HG03432 (cell line): Measurements from ENCODE around the gene SDK1.

Source experiments
- ATAC-seq: cut with Tn5 transposase; IDR thresholded peaks from one replicate; pipeline ENCODE4 v1.9.1; 2021; ENCODE audit warnings: mild to moderate bottlenecking, moderate library complexity; ENCODE audit not compliant: unreplicated experiment

The SDK1 gene

GRCh38 chr7:3510101-3511020 is 209.3 kb downstream of the SDK1 start:
- no peak for ATAC-seq

- ATAC-seq = no peak
These were observed 216.3 kb downstream of the SDK1 start for GRCh38 chr7:3517344-3517743.

GRCh38 chr7:3518546-3518945 is 217.5 kb downstream of the SDK1 start:
- ATAC-seq = no peak

GRCh38 chr7:3520206-3520605 is 219.2 kb downstream of the SDK1 start:
- ATAC-seq = no peak

- ATAC-seq = no peak
These were observed 226.6 kb downstream of the SDK1 start for GRCh38 chr7:3527496-3528124.

- no peak for ATAC-seq
These were observed 232.0 kb downstream of the SDK1 start for GRCh38 chr7:3533040-3533439.

- no peak for ATAC-seq
These were observed 236.3 kb downstream of the SDK1 start for GRCh38 chr7:3537210-3537875.

- ATAC-seq = no peak
These were observed 237.0 kb downstream of the SDK1 start for GRCh38 chr7:3538041-3538440.

- ATAC-seq = no peak
These were observed 239.6 kb downstream of the SDK1 start for GRCh38 chr7:3540456-3541220.

GRCh38 chr7:3544202-3544601 is 243.2 kb downstream of the SDK1 start:
- ATAC-seq = no peak

GRCh38 chr7:3548815-3549214 is 247.8 kb downstream of the SDK1 start:
- ATAC-seq = no peak

GRCh38 chr7:3549601-3550000 is 248.5 kb downstream of the SDK1 start:
- no peak for ATAC-seq

GRCh38 chr7:3551536-3551935 is 250.5 kb downstream of the SDK1 start:
- ATAC-seq = no peak

- no peak for ATAC-seq
These were observed 251.4 kb downstream of the SDK1 start for GRCh38 chr7:3552499-3552898.

- no peak for ATAC-seq
These were observed 257.3 kb downstream of the SDK1 start for GRCh38 chr7:3558400-3558799.

GRCh38 chr7:3559278-3559677 is 258.2 kb downstream of the SDK1 start:
- ATAC-seq = no peak

GRCh38 chr7:3560495-3560894 is 259.4 kb downstream of the SDK1 start:
- ATAC-seq = no peak

GRCh38 chr7:3561932-3562331 is 260.9 kb downstream of the SDK1 start:
- ATAC-seq = no peak

- no peak for ATAC-seq
These were observed 263.2 kb downstream of the SDK1 start for GRCh38 chr7:3564231-3564630.

- no peak for ATAC-seq
These were observed 267.5 kb downstream of the SDK1 start for GRCh38 chr7:3568516-3568915.

- no peak for ATAC-seq
These were observed 268.6 kb downstream of the SDK1 start for GRCh38 chr7:3569643-3570042.
